ENCODE results near the gene UBE2V1.
"Not testable (repeated sequence)": the region's sequence is repeated elsewhere in the genome, so short reads cannot be mapped to it uniquely, and the experiment has no call there.

The UBE2V1 gene

GRCh38 chr20:50065325-50065615 is 47.7 kb downstream of the UBE2V1 start:
- FAIRE-seq (no peak), DNase-seq (ENCODE audit: insufficient read length) (no peak)
- TF ChIP-seq POLR2A (IDR thresholded peaks at IDR 0.05; ENCODE audit: low read depth, low read length) (no peak), POLR2AphosphoS5 (IDR thresholded peaks at IDR 0.05; ENCODE audit: low read depth, low read length) (no peak), TAF1 (IDR thresholded peaks at IDR 0.05; ENCODE audit: borderline replicate concordance, low read depth, low read length) (no peak)

DNA sequence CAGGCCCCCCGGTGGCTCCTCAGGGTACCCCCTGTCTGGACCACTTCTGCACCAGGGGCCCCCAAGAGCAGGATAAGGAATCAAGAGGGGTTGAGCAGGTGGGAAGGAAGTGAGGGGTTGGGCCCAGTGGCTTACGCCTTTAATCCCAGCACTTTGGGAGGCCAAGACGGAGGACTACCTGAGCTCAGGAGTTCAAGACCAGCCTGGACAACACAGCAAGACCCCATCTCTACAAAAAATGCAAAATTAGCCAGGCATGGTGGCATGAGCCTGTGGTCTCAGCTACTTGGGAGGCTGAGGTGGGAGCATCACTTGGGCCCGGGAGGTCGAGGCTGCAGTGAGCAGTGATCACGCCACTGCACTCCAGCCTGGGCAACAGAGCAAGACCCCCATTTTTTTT is 49.2 kb downstream of the UBE2V1 start:
- not testable (repeated sequence) for DNase-seq (ENCODE audit: insufficient read length); FAIRE-seq

DNA sequence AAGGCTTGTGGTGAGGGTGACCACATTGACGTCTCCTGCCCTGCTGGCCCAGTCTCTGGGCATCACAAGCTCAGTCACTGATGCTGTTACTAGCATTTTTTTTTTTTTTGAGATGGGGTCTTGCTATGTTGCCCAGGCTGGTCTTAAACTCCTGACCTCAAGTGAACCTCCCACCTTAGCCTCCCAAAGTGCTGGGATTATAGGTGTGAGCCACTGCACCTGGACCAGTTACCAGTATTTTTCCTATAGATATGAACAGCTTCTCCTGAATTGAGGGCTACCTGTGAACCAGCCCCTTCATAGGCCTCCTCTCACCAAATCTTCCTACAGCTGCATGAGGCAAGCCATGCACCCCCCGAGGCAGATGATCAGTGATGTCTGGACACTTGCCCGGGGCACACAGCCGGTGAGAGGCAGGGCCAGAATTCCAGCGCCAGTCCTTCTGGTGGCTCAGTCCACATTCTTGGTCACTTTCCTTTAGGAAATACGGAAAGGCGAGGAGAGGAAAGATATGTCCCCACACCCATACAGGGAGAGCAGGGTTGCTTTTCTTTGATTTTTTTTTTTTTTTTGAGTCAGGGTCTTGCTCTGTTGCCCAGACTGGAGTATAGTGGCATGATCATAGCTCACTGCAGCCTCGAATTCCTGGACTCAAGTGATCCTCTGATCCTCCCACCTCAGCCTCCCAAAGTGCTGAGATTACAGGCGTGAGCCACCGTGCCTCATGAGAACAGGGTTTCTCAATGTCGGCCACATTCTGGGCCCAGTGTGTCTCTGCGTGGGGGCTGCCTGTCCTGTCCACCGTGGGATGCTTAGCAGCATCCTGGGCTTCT is 50.7 kb downstream of the UBE2V1 start:
- TF ChIP-seq POLR2A (IDR thresholded peaks at IDR 0.05; ENCODE audit: low read depth, low read length) (no peak), POLR2AphosphoS5 (IDR thresholded peaks at IDR 0.05; ENCODE audit: low read depth, low read length) (no peak), TAF1 (IDR thresholded peaks at IDR 0.05; ENCODE audit: borderline replicate concordance, low read depth, low read length) (no peak)
- FAIRE-seq (no peak), DNase-seq (ENCODE audit: insufficient read length) (no peak)

DNA sequence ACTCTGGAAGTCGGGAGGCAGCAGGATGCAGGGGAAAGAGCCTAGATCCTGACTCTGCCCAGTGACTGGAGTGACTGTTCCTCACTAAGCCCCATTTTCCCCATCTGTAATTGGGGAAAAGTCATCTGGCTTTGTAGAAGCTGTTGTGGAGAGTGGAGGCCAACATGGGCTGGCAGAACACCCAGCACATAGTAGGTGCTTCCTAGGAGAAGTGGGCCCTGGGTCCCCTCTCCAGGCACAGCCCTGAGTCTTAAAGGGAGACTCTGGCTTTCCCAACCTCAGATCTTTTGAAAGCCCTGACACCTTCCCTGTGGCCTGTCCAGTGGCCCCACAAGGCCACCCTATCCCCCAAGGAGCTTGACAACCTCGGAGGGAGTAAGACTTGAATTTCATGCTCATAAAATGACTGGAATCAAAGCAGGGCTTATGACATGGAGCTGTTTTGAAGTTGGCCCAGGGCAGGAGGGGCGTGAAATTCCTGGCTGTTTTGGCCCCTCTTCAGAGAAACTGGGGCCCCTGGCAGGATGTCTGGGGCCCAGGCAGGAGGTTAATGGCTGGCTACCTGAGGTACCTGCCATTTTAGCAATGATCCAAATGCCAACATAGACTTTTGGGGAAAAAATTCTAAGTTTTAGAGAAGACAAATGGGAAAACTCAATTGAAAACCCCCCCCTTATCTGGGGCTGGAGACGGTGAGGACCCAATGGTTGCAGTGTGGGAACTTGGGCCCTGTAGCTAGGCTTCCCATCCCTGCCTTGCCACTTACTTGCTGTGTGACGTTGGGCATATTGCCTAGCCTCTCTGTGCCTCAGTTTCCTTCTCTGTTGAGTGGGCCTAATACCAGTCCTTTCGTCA is 51.6 kb downstream of the UBE2V1 start:
- no peak for FAIRE-seq

GRCh38 chr20:50058662-50059402 is 54.1 kb downstream of the UBE2V1 start:
- TF ChIP-seq TAF1 (IDR thresholded peaks at IDR 0.05; ENCODE audit: borderline replicate concordance, low read depth, low read length) (no peak), POLR2AphosphoS5 (IDR thresholded peaks at IDR 0.05; ENCODE audit: low read depth, low read length) (no peak), POLR2A (IDR thresholded peaks at IDR 0.05; ENCODE audit: low read depth, low read length) (no peak)
- DNase-seq (ENCODE audit: insufficient read length): no peak
- FAIRE-seq: no peak

More for the DNA sequence above, 51.6 kb downstream of the UBE2V1 start:
- DNase-seq (ENCODE audit: insufficient read length): no peak
- TF ChIP-seq TAF1 (IDR thresholded peaks at IDR 0.05; ENCODE audit: borderline replicate concordance, low read depth, low read length) (no peak), POLR2A (IDR thresholded peaks at IDR 0.05; ENCODE audit: low read depth, low read length) (no peak), POLR2AphosphoS5 (IDR thresholded peaks at IDR 0.05; ENCODE audit: low read depth, low read length) (no peak)

GRCh38 chr20:50057714-50058053 is 55.3 kb downstream of the UBE2V1 start:
- no peak for FAIRE-seq
- TF ChIP-seq POLR2A (IDR thresholded peaks at IDR 0.05; ENCODE audit: low read depth, low read length): no peak
- no peak for TF ChIP-seq TAF1 (IDR thresholded peaks at IDR 0.05; ENCODE audit: borderline replicate concordance, low read depth, low read length)
- no peak for TF ChIP-seq POLR2AphosphoS5 (IDR thresholded peaks at IDR 0.05; ENCODE audit: low read depth, low read length)
- no peak for DNase-seq (ENCODE audit: insufficient read length)

DNA sequence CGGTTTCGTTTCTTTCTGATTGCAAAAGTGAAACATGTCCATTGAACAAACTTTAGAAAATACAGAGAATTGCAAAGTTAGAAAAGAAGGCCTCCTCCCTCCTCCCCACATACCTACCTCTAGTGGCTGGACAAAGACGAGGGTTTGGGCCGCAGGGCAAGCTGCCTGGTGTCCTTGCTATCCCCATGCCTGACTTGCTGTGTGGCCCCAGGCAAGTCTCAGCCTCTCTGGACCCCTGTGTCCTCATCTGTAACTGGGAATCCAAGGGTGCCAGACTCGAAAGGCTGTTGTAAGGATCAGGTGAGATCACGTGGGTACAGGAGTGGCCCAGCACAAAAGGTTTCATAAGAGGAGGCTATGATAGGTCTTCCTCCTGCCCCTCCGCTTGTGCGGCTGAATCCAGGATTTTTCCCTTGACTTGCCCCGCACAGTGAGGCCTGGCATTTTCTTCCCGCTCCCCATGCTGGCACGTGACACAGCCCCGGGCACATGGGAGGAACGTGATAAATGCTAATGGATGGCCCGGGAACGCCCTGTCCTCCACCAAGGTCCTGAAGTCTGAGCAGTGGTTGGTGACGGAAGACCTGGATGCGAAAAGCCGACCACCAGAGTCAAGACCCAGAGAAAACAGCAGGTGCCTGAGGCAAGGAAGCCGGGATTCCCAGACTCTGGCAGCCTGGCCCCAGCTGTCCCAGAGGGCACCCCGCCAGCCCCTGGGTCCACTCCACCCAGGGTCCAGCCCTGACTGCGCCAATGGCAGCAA is 55.8 kb downstream of the UBE2V1 start:
- peak; percentile 14 for FAIRE-seq
- no peak for DNase-seq (ENCODE audit: insufficient read length)

DNA sequence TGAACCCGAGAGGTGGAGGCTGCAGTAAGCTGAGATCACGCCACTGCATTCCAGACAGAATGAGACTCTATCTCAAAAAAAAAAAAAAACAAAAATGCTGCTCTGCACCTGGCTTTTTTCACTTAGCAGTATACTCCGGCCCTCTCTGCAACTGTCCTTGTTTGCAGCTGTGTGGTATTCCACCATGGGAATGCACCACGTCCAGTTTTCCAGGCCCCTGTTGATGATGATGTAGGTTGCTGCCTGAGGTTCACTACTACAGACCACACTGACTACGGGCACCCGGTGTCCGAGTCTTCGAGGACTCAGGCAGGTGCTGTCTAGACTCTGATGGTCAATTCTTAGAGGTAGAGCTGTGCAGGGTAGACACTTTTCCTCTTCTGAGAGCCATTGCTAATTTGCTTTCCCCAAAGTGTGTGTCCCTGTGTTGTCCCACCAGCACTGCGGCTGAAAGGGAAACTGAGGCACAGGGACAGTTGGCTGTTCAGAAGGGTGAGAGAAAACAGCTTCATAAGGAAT is 56.5 kb downstream of the UBE2V1 start:
- no peak for FAIRE-seq
- TF ChIP-seq POLR2AphosphoS5 (IDR thresholded peaks at IDR 0.05; ENCODE audit: low read depth, low read length) (no peak), TAF1 (IDR thresholded peaks at IDR 0.05; ENCODE audit: borderline replicate concordance, low read depth, low read length) (no peak), POLR2A (IDR thresholded peaks at IDR 0.05; ENCODE audit: low read depth, low read length) (no peak)

More for the DNA sequence above, 55.8 kb downstream of the UBE2V1 start:
- TF ChIP-seq POLR2A (IDR thresholded peaks at IDR 0.05; ENCODE audit: low read depth, low read length) (no peak), TAF1 (IDR thresholded peaks at IDR 0.05; ENCODE audit: borderline replicate concordance, low read depth, low read length) (no peak), POLR2AphosphoS5 (IDR thresholded peaks at IDR 0.05; ENCODE audit: low read depth, low read length) (no peak)

GRCh38 chr20:50055524-50056083 is 57.3 kb downstream of the UBE2V1 start:
- TF ChIP-seq POLR2AphosphoS5 (IDR thresholded peaks at IDR 0.05; ENCODE audit: low read depth, low read length): no peak
- TF ChIP-seq TAF1 (IDR thresholded peaks at IDR 0.05; ENCODE audit: borderline replicate concordance, low read depth, low read length): no peak
- DNase-seq (ENCODE audit: insufficient read length) (no peak), FAIRE-seq (no peak)

More for the DNA sequence above, 56.5 kb downstream of the UBE2V1 start:
- DNase-seq (ENCODE audit: insufficient read length): no peak

GRCh38 chr20:50054626-50055511 is 58.1 kb downstream of the UBE2V1 start:
- no peak for DNase-seq (ENCODE audit: insufficient read length)
- FAIRE-seq: no peak
- no peak for TF ChIP-seq POLR2AphosphoS5 (IDR thresholded peaks at IDR 0.05; ENCODE audit: low read depth, low read length)
- TF ChIP-seq POLR2A (IDR thresholded peaks at IDR 0.05; ENCODE audit: low read depth, low read length): no peak
- no peak for TF ChIP-seq TAF1 (IDR thresholded peaks at IDR 0.05; ENCODE audit: borderline replicate concordance, low read depth, low read length)
